ENCODE results near the gene ALMS1.
"Not testable (repeated sequence)": the region's sequence is repeated elsewhere in the genome, so short reads cannot be mapped to it uniquely, and the experiment has no call there.

Gene ALMS1

DNA sequence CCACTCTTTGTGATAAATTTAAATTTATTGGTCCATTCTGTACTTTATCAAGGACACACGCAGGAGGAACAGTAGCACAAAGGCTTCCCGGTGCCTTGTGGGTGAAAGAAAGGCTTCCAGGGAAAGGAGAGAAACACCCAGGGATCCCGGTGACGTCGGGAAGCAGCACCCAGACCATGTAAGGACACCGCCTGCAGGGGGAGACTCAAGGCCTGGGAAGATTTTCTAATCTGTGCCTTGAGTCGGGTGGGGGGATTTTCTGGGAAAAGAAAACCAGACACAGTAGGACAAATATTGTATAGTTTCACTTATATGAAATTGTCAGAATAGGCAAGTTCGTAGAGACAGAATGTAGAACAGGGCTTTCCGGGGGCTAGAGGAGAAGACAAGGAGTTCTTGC lies 239.0 kb downstream of the ALMS1 start:
- not testable (repeated sequence) for DNase-seq (ENCODE audit: low read depth)

DNA sequence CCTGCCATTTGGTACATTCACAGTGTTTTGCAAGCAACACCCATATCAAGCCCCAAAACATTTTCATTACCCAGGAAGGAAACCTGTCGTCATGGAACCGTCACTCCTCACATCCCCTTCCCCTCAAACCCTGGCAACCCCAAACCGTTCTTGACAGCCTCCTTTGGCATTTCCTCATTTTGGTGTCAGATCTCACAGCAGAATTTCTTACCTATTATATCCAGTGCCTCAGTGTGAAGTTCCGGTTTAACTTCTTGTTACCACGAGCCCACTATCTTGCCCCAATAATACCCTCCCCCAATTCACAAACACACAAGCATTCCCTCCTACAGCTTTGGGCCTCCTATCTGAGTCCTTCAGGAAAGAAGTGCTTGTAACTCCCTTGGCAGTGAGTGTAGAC lies 240.6 kb downstream of the ALMS1 start:
- DNase-seq (ENCODE audit: low read depth), result not testable (repeated sequence)

DNA sequence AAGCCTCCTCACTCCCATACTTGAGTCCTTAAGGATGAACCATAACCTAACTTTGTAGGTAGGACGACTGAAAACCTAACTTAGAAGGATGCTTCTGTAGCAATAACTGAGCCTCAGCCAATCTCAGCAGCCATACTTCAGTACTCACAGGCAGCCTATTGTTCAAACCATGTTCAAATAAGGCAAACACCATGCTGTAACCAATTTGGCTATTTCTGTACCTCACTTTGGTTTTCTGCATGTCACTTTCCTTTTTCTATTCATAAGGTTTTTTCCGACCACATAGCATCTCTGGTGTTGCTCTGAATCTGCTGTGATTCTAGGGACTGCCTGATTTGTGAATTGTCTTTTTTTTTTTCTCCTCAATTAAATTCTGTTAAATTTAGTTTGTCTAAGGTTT lies 242.9 kb downstream of the ALMS1 start:
- not testable (repeated sequence) for DNase-seq (ENCODE audit: low read depth)

DNA sequence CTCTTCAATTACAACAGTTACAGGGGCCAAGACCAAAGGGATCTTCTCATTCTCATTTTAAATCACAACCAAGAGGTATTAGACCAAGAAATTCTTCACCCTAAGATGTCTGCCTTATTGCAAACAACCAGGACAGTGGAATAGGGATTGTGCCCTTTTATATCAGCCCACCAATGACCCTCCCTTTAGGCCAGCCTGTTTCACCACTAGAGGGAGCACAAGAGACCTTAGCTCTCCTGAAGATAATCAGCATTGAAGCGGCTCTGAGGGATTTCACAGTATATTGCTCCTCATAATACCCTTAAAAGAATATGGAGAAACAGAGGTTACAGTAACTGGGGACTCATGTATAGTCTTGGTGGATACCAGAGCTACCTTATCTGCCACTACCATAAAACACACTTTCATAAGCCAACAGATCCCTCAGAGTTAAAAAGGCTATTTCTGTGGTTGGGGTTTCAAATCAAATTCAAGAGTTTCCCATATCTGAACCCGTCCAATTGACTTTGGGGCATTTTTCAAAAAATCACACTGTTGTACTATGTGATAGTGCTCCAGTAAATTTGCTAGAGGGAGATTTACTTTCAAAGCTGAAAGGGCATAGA lies 245.1 kb downstream of the ALMS1 start:
- DNase-seq (ENCODE audit: low read depth), result not testable (repeated sequence)

DNA sequence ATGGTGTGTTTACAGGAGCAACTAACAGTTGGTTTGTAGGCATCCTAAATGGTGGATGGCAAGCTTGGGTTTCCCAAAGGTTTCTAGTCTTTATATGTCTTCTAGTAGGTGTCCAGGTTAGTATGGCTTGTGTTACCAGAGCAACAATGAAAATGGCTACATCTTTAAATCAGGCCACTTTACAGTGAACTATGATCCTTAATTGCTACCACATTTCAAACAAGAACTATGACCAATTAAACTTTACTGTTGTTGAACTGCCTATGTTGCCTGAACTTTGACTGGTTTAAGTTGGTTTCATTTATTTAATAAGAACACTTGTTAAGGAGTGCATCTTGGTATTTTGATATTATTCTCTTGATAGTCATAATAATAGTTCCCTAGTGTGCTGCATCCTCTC lies 251.3 kb downstream of the ALMS1 start:
- not testable (repeated sequence) for DNase-seq (ENCODE audit: low read depth)

DNA sequence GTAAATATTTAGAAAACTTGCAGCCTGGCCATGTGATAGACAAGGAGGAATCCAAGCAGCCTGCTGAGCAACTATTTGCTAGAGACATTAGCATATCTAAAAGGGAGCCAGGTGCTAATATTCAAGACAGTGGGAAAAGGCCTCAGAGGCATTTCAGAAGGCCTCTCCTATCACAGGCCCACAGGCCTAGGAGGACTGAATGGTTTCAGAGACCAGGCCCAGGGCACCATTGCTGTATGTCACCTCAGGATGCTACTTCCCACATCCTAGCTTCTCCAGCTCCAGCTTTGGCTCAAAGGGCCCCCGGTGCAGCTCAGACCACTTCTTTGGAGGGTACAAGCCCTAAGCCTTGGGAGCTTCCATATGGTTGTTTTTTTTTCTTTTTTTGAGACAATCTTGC lies 252.8 kb downstream of the ALMS1 start:
- no peak for DNase-seq (ENCODE audit: low read depth)

DNA sequence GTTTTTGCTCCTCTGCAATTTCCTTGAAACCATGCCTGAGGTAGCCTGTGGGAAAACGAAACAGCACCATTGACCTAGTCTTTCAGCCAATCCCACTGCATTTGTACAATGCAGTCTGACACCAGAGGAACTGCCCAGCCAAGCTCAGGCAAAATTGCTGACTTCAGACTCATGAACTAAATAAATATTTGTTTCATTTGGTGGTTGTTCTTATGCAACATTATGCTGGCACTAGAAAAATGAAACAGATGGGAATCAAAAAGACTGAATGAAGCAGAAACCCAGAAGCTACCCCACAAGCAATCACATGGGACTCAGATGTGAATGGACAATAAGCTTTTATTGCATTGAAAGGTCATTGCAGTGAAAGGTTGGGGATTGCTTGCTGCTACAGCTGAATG lies 254.9 kb downstream of the ALMS1 start:
- DNase-seq (ENCODE audit: low read depth), result peak; percentile 17

DNA sequence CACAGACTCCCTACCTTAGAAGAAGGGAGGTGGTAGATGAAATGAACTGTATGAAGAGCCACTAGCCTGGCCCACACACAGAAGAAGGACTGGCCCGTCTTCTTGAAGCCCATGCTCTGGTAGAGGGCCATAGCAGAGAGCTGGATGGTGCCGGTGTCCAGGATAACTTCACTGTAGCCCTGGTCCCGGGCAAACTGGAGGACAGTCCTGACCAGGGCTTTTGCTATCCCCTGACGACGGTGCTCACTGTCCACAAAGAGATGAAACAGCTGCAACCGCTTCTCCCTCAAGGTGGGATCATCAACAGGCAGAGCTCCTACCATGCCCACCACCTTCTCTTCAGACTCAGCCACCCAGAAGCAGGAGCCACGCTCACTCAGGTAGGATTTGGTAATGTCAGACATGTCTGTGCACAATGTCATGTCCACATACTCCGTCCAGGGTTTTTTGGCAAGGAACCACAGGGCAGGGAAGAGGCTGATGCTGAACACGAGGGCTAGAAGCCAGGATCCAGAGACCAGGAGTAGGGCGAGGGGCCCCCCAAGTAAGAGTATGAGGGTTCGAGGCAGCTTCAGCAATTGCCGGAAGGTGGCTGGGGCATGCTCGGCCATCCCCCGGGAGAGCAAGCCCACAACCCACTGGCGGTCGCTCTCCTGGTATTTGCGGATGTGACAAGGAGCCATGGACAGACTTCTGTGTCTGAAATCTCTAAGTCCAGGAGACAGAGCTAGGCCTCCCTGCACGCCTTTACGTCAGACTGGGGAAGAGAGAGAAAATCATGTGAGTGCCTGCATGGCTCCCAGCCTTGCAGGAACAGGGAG lies 255.5 kb downstream of the ALMS1 start:
- DNase-seq (ENCODE audit: low read depth), result no peak

DNA sequence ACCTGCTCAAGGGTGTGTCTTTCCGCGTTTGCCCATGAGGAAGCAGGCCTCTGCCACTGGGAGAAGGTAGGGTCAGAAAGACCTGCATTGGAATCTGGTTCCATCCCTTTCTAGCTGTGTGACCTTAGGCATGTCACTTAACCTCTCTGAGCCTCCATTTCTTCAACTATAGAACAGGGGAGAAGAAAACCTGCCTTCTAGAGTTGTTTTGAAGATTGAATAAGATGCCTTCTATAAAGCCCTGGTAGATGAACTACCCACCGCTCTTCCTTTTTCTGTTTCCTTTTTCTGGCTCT lies 256.1 kb downstream of the ALMS1 start:
- DNase-seq (ENCODE audit: low read depth), result no peak

DNA sequence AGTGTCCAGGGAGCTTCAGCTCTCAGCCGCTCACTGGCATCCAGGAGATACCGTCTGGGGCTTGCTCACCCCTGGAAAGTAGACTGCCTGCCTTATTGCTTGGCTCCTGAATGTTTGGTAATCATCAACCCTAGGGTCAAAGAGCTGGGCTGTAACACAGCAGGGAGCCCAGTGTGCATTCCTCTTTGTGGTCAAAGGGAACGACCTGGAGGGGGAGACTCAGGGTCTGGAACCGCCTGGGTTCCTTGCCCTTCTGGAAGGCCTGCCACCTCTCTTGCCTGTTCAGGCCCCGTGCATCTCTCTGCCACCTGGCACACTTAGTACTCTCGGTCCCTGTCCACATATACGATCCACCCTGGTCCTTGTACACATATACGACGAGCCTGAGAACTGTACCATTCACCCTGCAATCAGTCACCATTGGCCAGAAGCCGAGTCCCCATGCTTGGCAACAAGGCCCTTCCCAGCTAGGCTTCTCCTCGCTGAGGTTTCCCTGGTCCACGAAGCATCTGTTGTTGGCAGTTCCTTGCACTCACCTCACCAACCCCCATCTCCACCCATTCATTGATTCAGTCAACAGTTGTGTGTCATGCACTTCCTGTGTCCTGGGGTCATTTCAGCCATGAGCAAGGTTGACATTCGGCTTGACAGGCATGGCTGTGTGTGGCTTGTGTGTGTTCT lies 256.8 kb downstream of the ALMS1 start, which contains the start of gene NAT8:
Gene NAT8 (minus strand): TSS at position 85 of the 681 bp plus-strand sequence. CDS start 794 bp downstream, outside the sequence.
- no peak for DNase-seq (ENCODE audit: low read depth)

DNA sequence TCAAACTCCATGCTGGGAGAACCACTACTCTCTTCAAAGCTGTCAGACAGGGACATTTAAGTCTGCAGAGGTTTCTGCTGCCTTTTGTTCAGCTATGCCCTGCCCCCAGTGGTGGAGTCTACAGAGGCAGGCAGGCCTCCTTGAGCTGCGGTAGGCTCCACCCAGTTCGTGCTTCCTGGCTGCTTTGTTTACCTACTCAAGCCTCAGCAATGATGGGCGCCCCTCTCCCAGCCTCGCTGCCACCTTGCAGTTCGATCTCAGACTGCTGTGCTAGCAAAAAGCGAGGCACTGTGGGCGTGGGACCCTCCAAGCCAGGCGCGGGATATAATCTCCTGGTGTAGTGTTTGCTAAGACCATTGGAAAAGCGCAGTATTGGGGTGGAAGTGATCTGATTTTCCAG lies 262.1 kb downstream of the ALMS1 start:
- not testable (repeated sequence) for DNase-seq (ENCODE audit: low read depth)

DNA sequence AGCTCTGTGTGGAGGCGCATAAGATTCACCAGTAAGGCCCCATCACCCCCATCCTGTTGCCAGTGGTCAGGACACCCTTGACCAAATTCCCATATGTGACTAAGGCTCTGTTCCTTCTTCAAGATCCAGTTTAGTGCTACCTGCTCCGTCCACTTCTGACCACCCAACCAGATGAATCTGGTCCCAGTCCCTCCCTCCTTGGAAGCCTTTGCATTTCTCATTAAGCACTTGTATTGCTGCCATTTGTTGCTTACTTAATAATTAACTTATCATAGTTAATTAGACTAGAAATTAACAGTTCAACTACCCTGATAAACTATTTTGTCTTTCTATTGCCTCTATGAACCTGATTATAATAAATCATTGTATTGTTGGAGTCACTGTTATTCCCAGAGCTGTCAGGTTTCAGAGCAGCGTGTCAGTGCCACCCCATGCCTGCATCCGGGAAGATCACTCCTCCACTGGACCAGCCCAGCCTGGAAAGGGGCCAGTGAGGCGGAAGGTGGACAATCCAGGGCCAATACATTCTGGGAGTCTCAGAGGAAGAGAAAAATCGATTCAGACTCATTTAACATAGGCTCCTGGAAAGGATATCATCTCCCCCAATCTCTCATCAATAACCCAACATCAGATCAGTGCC lies 266.1 kb downstream of the ALMS1 start:
- DNase-seq (ENCODE audit: low read depth), result no peak

DNA sequence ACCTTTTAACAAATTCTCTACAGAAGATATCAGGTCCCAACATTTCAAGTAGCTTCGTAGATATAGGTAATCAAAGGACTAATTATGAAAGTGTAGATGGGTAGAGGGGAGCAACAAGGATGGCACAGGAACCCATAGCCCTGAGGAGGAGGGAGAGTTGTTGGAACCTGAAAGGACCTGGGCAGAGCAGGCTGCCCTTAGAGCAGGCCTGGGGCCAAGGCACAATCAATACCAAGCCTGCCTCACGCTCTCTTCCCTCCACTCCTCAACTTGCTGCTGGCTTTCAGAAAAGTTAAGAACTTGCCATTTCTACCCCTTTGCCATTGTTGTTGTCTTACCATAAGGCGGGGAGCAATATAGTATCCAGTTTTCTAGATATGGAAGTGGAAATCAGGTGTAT lies 266.7 kb downstream of the ALMS1 start:
- no peak for DNase-seq (ENCODE audit: low read depth)

DNA sequence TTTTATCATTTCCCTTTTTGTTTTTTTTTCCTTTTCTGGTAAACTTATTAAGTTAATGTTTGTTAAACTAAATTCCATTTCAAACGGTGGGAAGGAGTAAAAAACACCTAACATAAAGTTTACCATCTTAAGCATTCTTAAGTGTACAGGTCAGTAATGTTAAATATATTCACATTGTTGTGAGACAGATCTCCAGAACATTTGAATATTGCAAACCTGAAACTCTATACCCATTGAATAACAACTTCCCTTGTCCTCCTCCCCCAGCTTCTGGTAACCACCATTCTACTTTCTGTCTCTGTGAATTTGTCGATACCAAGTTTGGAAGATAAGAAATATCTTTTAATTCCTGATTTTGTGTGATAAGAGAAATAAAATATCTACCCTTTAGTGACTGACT lies 268.5 kb downstream of the ALMS1 start:
- no peak for DNase-seq (ENCODE audit: low read depth)
